Endothelial cell (in vitro differentiated cells): ENCODE measurements around the gene ACADS. TPM values are rescaled to one million over a fixed set of nuclear protein-coding genes. Genes with fewer than 3 reads are reported as not detected.

ENCODE experiments used
- DNase-seq: peaks from one replicate; pipeline ENCODE4 v3.0.0; 2021; ENCODE audit warnings: low spot score
- H3K27ac Mint-ChIP-seq: one replicate; pipeline ENCODE4 v1.8.0; 2021; ENCODE audit warnings: mixed read lengths, inconsistent platforms; ENCODE audit not compliant: unreplicated experiment
- H3K27me3 Mint-ChIP-seq: one replicate; pipeline ENCODE4 v1.8.0; 2021; ENCODE audit warnings: mild to moderate bottlenecking, moderate library complexity, mixed read lengths, inconsistent platforms; ENCODE audit not compliant: unreplicated experiment
- H3K36me3 Mint-ChIP-seq: one replicate; pipeline ENCODE4 v1.8.0; 2021; ENCODE audit warnings: mild to moderate bottlenecking, low read depth, mixed read lengths, inconsistent platforms; ENCODE audit not compliant: unreplicated experiment
- H3K4me1 Mint-ChIP-seq: one replicate; pipeline ENCODE4 v1.8.0; 2021; ENCODE audit warnings: mild to moderate bottlenecking, mixed read lengths, inconsistent platforms; ENCODE audit not compliant: unreplicated experiment
- H3K4me3 Mint-ChIP-seq: one replicate; pipeline ENCODE4 v1.8.0; 2021; ENCODE audit warnings: mild to moderate bottlenecking, mixed read lengths, inconsistent platforms; ENCODE audit not compliant: unreplicated experiment
- H3K9me3 Mint-ChIP-seq: one replicate; pipeline ENCODE4 v1.8.0; 2021; ENCODE audit warnings: mixed read lengths, inconsistent platforms; ENCODE audit not compliant: unreplicated experiment
- total RNA-seq: library from RNA; stranded (reverse); fragmentation: NEBNext Ultra II Directional; extraction: Animal tissue kit (Norgen Biotek cat#: 25700); gene quantifications from one replicate; pipeline ENCODE4 v1.2.1, GENCODE V29; 2021; ENCODE audit not compliant: unreplicated experiment
- TF ChIP-seq, protein P1 (sequence below): fragments of 200-600 bp; sonication (generic); IDR thresholded peaks from one replicate; pipeline ENCODE4 v1.5.0; 2021; ENCODE audit warnings: antibody characterized with exemption; ENCODE audit not compliant: unreplicated experiment

Gene ACADS
- total RNA-seq, 1 donor from 2014 or later: 5.6 TPM

- no peak overlapping the region for H3K27ac Mint-ChIP-seq
- no peak for DNase-seq
- TF ChIP-seq, protein P1, sequence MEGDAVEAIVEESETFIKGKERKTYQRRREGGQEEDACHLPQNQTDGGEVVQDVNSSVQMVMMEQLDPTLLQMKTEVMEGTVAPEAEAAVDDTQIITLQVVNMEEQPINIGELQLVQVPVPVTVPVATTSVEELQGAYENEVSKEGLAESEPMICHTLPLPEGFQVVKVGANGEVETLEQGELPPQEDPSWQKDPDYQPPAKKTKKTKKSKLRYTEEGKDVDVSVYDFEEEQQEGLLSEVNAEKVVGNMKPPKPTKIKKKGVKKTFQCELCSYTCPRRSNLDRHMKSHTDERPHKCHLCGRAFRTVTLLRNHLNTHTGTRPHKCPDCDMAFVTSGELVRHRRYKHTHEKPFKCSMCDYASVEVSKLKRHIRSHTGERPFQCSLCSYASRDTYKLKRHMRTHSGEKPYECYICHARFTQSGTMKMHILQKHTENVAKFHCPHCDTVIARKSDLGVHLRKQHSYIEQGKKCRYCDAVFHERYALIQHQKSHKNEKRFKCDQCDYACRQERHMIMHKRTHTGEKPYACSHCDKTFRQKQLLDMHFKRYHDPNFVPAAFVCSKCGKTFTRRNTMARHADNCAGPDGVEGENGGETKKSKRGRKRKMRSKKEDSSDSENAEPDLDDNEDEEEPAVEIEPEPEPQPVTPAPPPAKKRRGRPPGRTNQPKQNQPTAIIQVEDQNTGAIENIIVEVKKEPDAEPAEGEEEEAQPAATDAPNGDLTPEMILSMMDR: no peak
- no peaks in the 10 kb centered on the region for H3K36me3 Mint-ChIP-seq
- no peaks in the 10 kb centered on the region for H3K4me1 Mint-ChIP-seq
- no peaks in the 10 kb centered on the region for H3K9me3 Mint-ChIP-seq
- H3K4me3 Mint-ChIP-seq: no peak overlapping the region
- H3K27me3 Mint-ChIP-seq: peaks cover 3% of the 10 kb centered on the region
Measured at GRCh38 chr12:120740871-120741270, 15.2 kb downstream of the ACADS start.

DNA sequence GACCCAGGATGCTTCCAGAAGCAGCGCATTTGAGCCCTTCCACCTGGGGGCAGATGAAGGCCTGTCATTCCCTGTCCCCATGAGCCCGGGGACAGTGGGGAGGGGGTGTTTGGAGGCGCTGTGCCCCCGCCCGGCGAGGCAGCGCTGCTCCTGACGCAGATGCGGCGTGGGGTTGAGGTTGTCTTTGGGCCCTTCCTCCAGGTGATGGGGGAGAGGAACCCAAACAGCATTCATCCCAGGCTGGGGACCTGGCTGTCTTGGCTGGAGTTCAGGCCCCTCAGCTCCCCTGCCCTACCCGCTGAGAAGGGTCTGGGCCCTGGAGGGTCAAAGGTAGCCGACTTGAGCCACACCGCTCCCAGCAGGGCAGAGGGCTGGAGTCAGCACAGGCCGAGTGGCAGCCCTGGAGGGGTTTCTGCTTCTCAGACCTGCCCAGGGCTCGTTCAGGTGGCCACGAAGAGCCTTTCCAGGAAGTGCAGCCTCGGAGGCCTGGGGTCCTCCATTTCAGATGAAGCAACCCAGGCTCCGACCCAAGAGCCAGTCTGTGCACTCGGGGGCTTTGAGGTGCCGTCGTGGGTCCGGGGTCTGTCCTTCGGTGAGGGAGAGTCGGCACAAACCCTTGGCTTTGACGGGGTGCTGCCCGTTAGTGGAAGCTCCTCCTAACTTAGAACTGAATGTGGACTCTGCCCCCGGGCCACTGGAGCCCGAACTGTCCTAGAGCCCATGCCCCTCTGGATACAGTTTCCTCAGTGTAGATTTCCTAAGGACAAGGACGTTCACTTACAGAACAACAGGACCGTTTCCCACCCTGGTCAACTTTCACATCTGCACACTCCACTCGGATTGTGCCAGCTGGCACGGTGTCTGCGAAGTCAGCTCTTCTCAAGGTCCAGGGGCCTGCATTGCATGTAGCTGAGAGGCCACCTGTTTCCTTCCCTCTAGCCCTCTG is 16.1 kb downstream of the ACADS start:
- no peak for DNase-seq
- Mint-ChIP-seq H3K27me3 (peaks cover 3% of the 10 kb centered on the region), H3K4me1 (no peaks in the 10 kb centered on the region), H3K9me3 (no peaks in the 10 kb centered on the region), H3K4me3 (no peak overlapping the region), H3K36me3 (no peaks in the 10 kb centered on the region), H3K27ac (no peak overlapping the region)
- TF ChIP-seq, protein P1: no peak

DNA sequence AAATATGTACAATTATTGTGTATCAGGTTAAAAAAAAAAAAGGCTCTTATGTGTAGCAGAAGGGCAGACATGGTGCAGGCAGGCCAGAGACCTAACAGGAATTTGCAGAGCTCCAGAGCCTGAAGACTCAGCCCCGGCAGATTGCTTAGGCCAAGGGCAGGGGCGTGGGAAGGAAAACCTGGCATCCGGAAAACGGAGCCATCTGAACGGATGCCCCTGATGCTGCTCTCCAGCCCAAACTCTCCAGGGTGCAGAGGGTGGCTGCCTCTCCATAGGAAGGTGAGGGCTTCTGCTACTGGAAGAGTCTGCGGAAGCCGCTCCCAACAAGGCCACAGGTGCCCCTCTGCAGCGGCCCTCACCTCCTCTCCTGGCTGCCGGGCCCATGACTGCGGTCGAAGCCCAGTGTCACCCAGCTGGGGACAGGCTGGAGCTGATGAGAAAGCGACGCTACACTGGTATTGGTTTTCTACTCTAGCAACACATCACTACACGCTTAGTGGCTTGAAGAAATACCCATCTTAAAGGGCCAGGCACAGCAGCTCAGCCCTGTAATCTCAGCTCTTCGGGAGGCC is 19.4 kb downstream of the ACADS start:
- Mint-ChIP-seq H3K9me3 (no peaks in the 10 kb centered on the region), H3K27me3 (peaks cover 3% of the 10 kb centered on the region), H3K4me3 (no peak overlapping the region), H3K27ac (no peak overlapping the region), H3K4me1 (no peaks in the 10 kb centered on the region), H3K36me3 (no peaks in the 10 kb centered on the region)
- no peak for DNase-seq
- TF ChIP-seq, protein P1: no peak

GRCh38 chr12:120748242-120748641 is 22.6 kb downstream of the ACADS start:
- no peaks in the 10 kb centered on the region for H3K4me1 Mint-ChIP-seq
- peaks cover 2% of the 10 kb centered on the region for H3K27me3 Mint-ChIP-seq
- no peak for DNase-seq
- no peaks in the 10 kb centered on the region for H3K36me3 Mint-ChIP-seq
- no peaks in the 10 kb centered on the region for H3K9me3 Mint-ChIP-seq
- H3K4me3 Mint-ChIP-seq: no peak overlapping the region
- no peak overlapping the region for H3K27ac Mint-ChIP-seq
- TF ChIP-seq, protein P1: no peak

- no peak for DNase-seq
- no peak overlapping the region for H3K4me3 Mint-ChIP-seq
Measured at GRCh38 chr12:120749256-120749655, 23.6 kb downstream of the ACADS start.

More at GRCh38 chr12:120749256-120749655, 23.6 kb downstream of the ACADS start:
- TF ChIP-seq, protein P1: no peak
- Mint-ChIP-seq H3K36me3 (no peaks in the 10 kb centered on the region), H3K9me3 (no peaks in the 10 kb centered on the region), H3K27ac (no peak overlapping the region), H3K27me3 (peaks cover 3% of the 10 kb centered on the region), H3K4me1 (no peaks in the 10 kb centered on the region)
